NT2/D1 (cell line): ENCODE data around the gene CACNG5.

Experiments
- DNase-seq: peaks from one replicate; pipeline ENCODE4 v3.0.0-alpha.2; 2011; ENCODE audit warnings: low read depth, low spot score
- H3K27me3 ChIP-seq: 2 replicates; pipeline ENCODE4 v1.6.0; 2011; ENCODE audit warnings: mild to moderate bottlenecking; ENCODE audit not compliant: insufficient read length, insufficient read depth
- H3K36me3 ChIP-seq: 2 replicates; pipeline ENCODE4 v1.6.1; 2011; ENCODE audit warnings: mild to moderate bottlenecking, low read length, mixed read lengths; ENCODE audit not compliant: insufficient read depth, insufficient read length
- H3K4me1 ChIP-seq: 2 replicates; pipeline ENCODE4 v1.5.1; 2011; ENCODE audit not compliant: insufficient read depth, insufficient read length
- H3K4me3 ChIP-seq: 2 replicates; pipeline ENCODE4 v1.5.1; 2011; ENCODE audit warnings: low read depth; ENCODE audit not compliant: insufficient read length
- H3K9ac ChIP-seq: 2 replicates; pipeline ENCODE4 v1.6.0; 2011; ENCODE audit warnings: low read depth; ENCODE audit not compliant: insufficient read length
- H3K9me3 ChIP-seq: 2 replicates; pipeline ENCODE4 v1.5.1; 2011; ENCODE audit warnings: mild to moderate bottlenecking, low read length; ENCODE audit not compliant: insufficient read depth
- SUZ12 ChIP-seq: IDR thresholded peaks from 2 replicates; pipeline ENCODE4 v1.6.1; 2011; ENCODE audit not compliant: insufficient read length, insufficient read depth; ENCODE audit errors: extremely low read depth
- YY1 ChIP-seq: IDR thresholded peaks from 2 replicates; pipeline ENCODE4 v1.6.1; 2011; ENCODE audit not compliant: insufficient read length, insufficient read depth
- ZNF274 ChIP-seq: IDR thresholded peaks from 2 replicates; pipeline ENCODE4 v1.6.1; 2011; ENCODE audit warnings: mild to moderate bottlenecking, low read depth, low read length

The CACNG5 gene

GRCh38 chr17:66849032-66849655 is 14.2 kb downstream of the CACNG5 start:
- TF ChIP-seq SUZ12 = no peak
- H3K9me3 ChIP-seq = peaks cover 32% of the 10 kb centered on the region
- H3K9ac ChIP-seq = no peak overlapping the region
- H3K4me3 ChIP-seq = no peak overlapping the region
- no peaks in the 10 kb centered on the region for H3K4me1 ChIP-seq
- no peak for DNase-seq
- H3K27me3 ChIP-seq = no peaks in the 10 kb centered on the region
- H3K36me3 ChIP-seq = no peaks in the 10 kb centered on the region

- no peaks in the 10 kb centered on the region for H3K4me1 ChIP-seq
- H3K36me3 ChIP-seq = no peaks in the 10 kb centered on the region
- H3K4me3 ChIP-seq = no peak overlapping the region
- TF ChIP-seq SUZ12 = no peak
- no peak for DNase-seq
- H3K9me3 ChIP-seq = peaks cover 39% of the 10 kb centered on the region
- H3K27me3 ChIP-seq = no peaks in the 10 kb centered on the region
- H3K9ac ChIP-seq = no peak overlapping the region
Measured at GRCh38 chr17:66849851-66850580, 15.1 kb downstream of the CACNG5 start.

DNA sequence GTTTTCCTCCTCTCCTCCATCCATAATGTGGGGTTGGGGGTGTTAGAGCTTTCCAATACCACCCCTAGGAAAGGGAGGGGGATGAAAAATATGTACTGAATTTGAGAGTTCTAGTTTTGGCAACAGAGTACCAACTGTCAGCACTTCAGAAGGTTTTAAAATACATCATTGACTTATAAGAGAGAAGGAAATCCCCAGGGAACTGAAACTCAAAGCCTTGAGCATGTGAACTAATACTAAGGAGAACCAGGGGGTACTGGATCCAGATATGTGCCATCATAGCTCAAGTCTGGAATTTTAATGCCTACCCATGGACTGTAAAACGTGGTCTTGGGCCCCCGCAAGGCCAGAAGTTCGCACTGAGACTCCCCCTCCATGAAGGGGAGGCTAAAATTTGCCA is 15.8 kb downstream of the CACNG5 start:
- Histone ChIP-seq H3K4me3 (no peak overlapping the region), H3K27me3 (no peaks in the 10 kb centered on the region), H3K4me1 (no peaks in the 10 kb centered on the region), H3K36me3 (no peaks in the 10 kb centered on the region), H3K9me3 (peaks cover 37% of the 10 kb centered on the region), H3K9ac (no peak overlapping the region)
- DNase-seq = no peak
- no peak for TF ChIP-seq ZNF274
- no peak for TF ChIP-seq YY1
- no peak for TF ChIP-seq SUZ12

DNA sequence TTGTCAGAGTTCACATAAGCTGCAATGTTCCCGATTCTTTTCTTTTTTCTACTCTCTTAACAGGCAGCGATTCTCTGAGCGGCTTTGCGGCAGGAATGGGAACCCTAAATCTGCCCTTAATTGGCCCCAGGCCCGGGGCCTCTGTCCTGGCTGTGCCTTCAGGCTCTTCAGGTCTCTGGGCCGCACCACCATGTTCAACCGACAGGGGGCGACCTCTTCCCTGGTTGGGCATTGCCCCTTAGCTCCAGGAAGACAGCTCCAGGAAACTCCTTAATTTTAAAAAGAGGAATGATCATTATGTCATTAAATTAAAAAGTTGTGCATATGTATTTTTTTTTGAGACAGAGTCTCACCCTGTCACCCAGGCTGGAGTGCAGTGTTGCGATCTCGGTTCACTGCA is 20.3 kb downstream of the CACNG5 start:
- TF ChIP-seq YY1 (no peak), ZNF274 (no peak), SUZ12 (no peak)
- no peaks in the 10 kb centered on the region for H3K4me1 ChIP-seq
- peaks cover 10% of the 10 kb centered on the region for H3K9me3 ChIP-seq
- H3K4me3 ChIP-seq = no peak overlapping the region
- no peaks in the 10 kb centered on the region for H3K27me3 ChIP-seq
- DNase-seq = no peak
- H3K9ac ChIP-seq = no peak overlapping the region
- no peaks in the 10 kb centered on the region for H3K36me3 ChIP-seq

GRCh38 chr17:66858226-66859083 is 23.5 kb downstream of the CACNG5 start:
- H3K27me3 ChIP-seq = no peaks in the 10 kb centered on the region
- no peak overlapping the region for H3K9ac ChIP-seq
- no peaks in the 10 kb centered on the region for H3K4me1 ChIP-seq
- DNase-seq = no peak
- no peak overlapping the region for H3K4me3 ChIP-seq
- TF ChIP-seq YY1 (no peak), ZNF274 (no peak), SUZ12 (no peak)
- peaks cover 10% of the 10 kb centered on the region for H3K9me3 ChIP-seq
- H3K36me3 ChIP-seq = no peaks in the 10 kb centered on the region

GRCh38 chr17:66859353-66859752 is 24.4 kb downstream of the CACNG5 start:
- DNase-seq = no peak
- H3K36me3 ChIP-seq = no peaks in the 10 kb centered on the region
- peaks cover 13% of the 10 kb centered on the region; the same call in 1 of the 2 replicates for H3K9me3 ChIP-seq
- no peaks in the 10 kb centered on the region for H3K27me3 ChIP-seq
- no peak overlapping the region for H3K9ac ChIP-seq
- no peaks in the 10 kb centered on the region for H3K4me1 ChIP-seq
- no peak for TF ChIP-seq SUZ12
- TF ChIP-seq ZNF274 = no peak
- no peak for TF ChIP-seq YY1
- H3K4me3 ChIP-seq = no peak overlapping the region

DNA sequence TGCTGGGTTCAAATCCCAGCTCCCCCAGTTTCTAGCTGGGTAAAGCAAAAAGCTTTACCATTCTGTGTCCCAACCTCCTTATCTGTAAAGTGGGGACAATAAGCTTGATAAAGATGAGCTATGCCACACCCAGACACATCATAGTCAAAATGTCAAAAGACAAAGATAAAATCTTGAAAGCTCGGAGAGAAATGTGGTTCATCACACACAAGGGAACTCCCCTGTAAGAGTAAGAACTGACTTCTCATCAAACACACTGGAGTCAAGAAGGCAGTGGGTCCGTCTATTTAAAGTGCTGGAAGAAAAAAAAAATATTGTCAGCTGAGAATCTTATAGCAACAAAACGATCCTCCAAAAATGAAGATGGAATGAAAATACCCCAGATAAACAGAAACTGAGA is 25.3 kb downstream of the CACNG5 start:
- Histone ChIP-seq H3K36me3 (no peaks in the 10 kb centered on the region), H3K27me3 (no peaks in the 10 kb centered on the region), H3K9me3 (peaks cover 4% of the 10 kb centered on the region; the same call in 1 of the 2 replicates), H3K9ac (no peak overlapping the region), H3K4me1 (no peaks in the 10 kb centered on the region), H3K4me3 (no peak overlapping the region)
- DNase-seq = no peak
- no peak for TF ChIP-seq YY1
- TF ChIP-seq SUZ12 = no peak
- no peak for TF ChIP-seq ZNF274
